Measurements from ENCODE around the gene BANP.
"Not testable (repeated sequence)": the region's sequence is repeated elsewhere in the genome, so short reads cannot be mapped to it uniquely, and the experiment has no call there.

Gene BANP

GRCh38 chr16:88113545-88114045, 162.4 kb downstream of the BANP start:
- DNase-seq (ENCODE audit: extremely low spot score): no peak
- TF ChIP-seq ELF4 (IDR thresholded peaks at IDR 0.05) (no peak), NFRKB (IDR thresholded peaks at IDR 0.05) (no peak), ZNF384 (IDR thresholded peaks at IDR 0.05) (no peak), L3MBTL2 (conservative IDR thresholded peaks at IDR 0.05) (no peak), BHLHE40 (IDR thresholded peaks at IDR 0.05; ENCODE audit: borderline replicate concordance) (no peak), FOXM1 (IDR thresholded peaks at IDR 0.05; ENCODE audit: borderline replicate concordance) (no peak), SUZ12 (IDR thresholded peaks at IDR 0.05) (no peak), CTBP1 (IDR thresholded peaks at IDR 0.05; ENCODE audit: borderline replicate concordance) (no peak), TARDBP (IDR thresholded peaks at IDR 0.05) (no peak), FOXK2 (IDR thresholded peaks at IDR 0.05) (no peak), LEF1 (IDR thresholded peaks at IDR 0.05; ENCODE audit: borderline replicate concordance) (no peak), SP1 (IDR thresholded peaks at IDR 0.05) (no peak), FOXA1 (IDR thresholded peaks at IDR 0.05) (no peak), HDGF (IDR thresholded peaks at IDR 0.05; ENCODE audit: borderline replicate concordance) (no peak), ARNT (IDR thresholded peaks at IDR 0.05) (no peak)
- TF ChIP-seq, protein P1, sequence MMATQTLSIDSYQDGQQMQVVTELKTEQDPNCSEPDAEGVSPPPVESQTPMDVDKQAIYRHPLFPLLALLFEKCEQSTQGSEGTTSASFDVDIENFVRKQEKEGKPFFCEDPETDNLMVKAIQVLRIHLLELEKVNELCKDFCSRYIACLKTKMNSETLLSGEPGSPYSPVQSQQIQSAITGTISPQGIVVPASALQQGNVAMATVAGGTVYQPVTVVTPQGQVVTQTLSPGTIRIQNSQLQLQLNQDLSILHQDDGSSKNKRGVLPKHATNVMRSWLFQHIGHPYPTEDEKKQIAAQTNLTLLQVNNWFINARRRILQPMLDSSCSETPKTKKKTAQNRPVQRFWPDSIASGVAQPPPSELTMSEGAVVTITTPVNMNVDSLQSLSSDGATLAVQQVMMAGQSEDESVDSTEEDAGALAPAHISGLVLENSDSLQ (IDR thresholded peaks at IDR 0.05): no peak
- CTCF ChIA-PET: no interaction called here
- POLR2A ChIA-PET: no interaction called here

GRCh38 chr16:88114541-88115228, 163.5 kb downstream of the BANP start:
- CTCF ChIA-PET; POLR2A ChIA-PET; DNase-seq (ENCODE audit: extremely low spot score): not testable (repeated sequence)

- no peak for DNase-seq (ENCODE audit: extremely low spot score)
- CTCF ChIA-PET: no interaction called here
- POLR2A ChIA-PET: no interaction called here
- no peak for TF ChIP-seq SUZ12 (IDR thresholded peaks at IDR 0.05)
- TF ChIP-seq L3MBTL2 (conservative IDR thresholded peaks at IDR 0.05): no peak
- no peak for TF ChIP-seq ZNF384 (IDR thresholded peaks at IDR 0.05)
Observed at GRCh38 chr16:88116121-88116520, 164.9 kb downstream of the BANP start.

- no peak for DNase-seq (ENCODE audit: extremely low spot score)
- ChIA-PET CTCF (no interaction called here), POLR2A (no interaction called here)
- TF ChIP-seq FOXA1 (IDR thresholded peaks at IDR 0.05) (no peak), ZNF384 (IDR thresholded peaks at IDR 0.05) (no peak), TARDBP (IDR thresholded peaks at IDR 0.05) (no peak), HDGF (IDR thresholded peaks at IDR 0.05; ENCODE audit: borderline replicate concordance) (no peak), LEF1 (IDR thresholded peaks at IDR 0.05; ENCODE audit: borderline replicate concordance) (no peak), ARNT (IDR thresholded peaks at IDR 0.05) (no peak)
Observed at GRCh38 chr16:88117476-88117868, 166.2 kb downstream of the BANP start.

GRCh38 chr16:88118376-88118775, 167.1 kb downstream of the BANP start:
- CTCF ChIA-PET: no interaction called here
- no peak for DNase-seq (ENCODE audit: extremely low spot score)
- POLR2A ChIA-PET: no interaction called here
- TF ChIP-seq FOXM1 (IDR thresholded peaks at IDR 0.05; ENCODE audit: borderline replicate concordance) (no peak), LEF1 (IDR thresholded peaks at IDR 0.05; ENCODE audit: borderline replicate concordance) (no peak), FOXK2 (IDR thresholded peaks at IDR 0.05) (no peak), SUZ12 (IDR thresholded peaks at IDR 0.05) (no peak), BHLHE40 (IDR thresholded peaks at IDR 0.05; ENCODE audit: borderline replicate concordance) (no peak), ZNF384 (IDR thresholded peaks at IDR 0.05) (no peak)
- TF ChIP-seq, protein P1 (IDR thresholded peaks at IDR 0.05): no peak

DNA sequence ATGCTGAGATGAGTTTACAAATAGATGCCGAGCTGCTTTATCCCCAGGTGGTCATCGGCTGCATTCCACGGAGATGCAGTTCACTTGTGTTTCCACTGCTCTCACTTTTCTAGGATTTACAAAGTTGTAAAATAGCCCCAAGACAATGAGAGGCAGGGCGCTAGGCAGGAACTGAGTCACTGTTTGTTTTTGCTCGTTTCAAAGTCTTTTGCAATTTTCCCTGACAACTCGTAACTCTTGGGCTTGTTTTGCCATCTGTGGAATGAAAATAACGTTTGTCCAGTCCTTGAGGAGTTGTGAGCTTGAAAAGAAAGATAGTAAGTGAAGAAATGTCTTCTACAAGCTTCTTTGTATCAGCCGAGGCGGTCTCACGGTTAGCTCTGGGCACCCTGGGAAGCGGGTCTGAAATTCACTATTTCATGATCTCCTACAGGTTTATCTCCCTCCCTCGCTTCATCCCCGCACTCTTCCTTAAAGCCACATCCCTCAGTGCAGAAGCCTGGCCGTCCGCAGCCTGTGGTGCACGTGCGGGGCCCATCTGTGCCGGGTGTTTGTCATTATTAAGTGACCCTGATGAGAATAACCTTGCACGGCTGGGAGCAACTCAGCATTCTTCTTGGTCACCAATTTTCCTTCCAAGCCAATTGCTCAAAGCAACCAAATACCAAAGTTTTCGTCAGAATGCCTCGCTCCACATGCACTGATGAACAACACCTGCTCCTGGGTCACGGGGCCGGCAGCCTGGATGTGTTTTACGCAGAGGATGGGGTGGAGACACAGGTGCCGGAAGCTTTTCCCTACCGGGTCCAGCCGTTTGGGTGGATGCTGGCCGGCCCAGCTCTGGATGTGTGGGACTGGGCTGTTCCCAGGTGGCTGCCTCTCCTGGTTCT, 167.9 kb downstream of the BANP start:
- POLR2A ChIA-PET; DNase-seq (ENCODE audit: extremely low spot score): not testable (repeated sequence)

DNA sequence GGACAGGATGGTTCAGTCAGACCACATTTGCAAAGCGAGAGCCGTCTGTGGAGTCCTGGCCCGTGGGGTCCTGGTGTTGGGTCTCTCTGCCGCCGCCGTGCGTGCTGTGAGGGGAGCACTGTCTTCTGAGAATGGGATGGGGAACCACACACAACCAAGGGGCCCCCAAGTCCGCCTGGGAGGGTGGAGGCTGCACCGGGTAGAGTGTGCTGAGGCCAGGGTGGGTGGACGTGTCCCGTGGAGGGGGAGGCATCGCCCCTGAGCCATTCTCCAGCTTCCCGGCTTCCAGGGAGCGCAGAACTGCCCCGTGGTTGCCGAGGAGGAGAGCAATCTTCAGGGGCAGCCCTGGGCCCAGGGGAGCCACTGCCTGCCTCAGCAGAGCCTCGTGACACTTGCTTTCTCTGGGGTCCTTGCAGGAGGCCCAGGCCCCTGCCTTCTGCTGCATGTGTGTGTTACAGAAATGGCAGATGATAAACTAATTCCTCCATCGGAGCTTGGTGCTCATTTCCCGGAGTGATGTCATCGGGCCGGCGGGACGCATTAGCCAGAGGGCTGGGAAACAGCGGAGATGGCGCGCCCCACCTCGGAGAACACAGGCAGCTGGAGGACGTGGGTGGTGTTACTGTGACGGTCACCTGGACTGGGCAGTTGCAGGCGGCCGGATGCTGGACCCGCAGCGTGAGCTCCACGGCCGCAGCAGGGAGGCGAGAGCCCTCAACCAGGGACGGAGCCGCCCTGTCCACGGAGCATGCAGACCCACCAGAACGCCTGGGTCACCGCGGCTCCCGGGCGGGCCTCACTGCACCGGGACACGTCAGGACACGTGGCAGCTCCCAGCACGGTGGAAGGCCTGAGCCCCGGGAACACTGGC, 168.9 kb downstream of the BANP start:
- POLR2A ChIA-PET; DNase-seq (ENCODE audit: extremely low spot score); CTCF ChIA-PET: not testable (repeated sequence)

More for the DNA sequence above, 167.9 kb downstream of the BANP start:
- CTCF ChIA-PET: not testable (repeated sequence)

Data from HEK293T (cell line).